ENCODE data around the gene CHRFAM7A. TPM values are rescaled to one million over a fixed set of nuclear protein-coding genes. Genes with fewer than 3 reads are reported as not detected.
"Not testable (repeated sequence)": the region's sequence is repeated elsewhere in the genome, so short reads cannot be mapped to it uniquely, and the experiment has no call there.

CHRFAM7A gene
- total RNA-seq, 1 donor from 2014 or later = 0.60 TPM

DNA sequence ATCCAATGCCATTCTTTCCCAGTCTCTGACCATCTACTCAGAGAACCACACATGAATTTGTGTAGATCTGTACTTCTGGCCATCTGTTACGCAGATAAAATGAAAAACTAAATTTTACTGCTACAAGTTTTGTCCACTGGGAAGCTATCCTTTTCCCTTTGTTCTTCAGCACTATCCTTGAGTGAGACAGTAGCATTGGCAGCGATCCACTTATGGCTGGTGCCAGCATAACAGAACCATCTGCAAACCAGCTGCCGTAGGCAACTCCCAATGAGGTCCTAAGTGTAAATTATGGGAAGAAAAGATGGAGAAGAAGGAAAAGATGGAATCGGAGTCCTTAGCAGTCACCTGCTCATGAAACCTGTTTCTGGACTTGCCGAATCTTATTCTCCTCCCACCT lies 72.3 kb downstream of the CHRFAM7A start:
- DNase-seq (ENCODE audit: low read depth in 2 of 2) = not testable (repeated sequence)

DNA sequence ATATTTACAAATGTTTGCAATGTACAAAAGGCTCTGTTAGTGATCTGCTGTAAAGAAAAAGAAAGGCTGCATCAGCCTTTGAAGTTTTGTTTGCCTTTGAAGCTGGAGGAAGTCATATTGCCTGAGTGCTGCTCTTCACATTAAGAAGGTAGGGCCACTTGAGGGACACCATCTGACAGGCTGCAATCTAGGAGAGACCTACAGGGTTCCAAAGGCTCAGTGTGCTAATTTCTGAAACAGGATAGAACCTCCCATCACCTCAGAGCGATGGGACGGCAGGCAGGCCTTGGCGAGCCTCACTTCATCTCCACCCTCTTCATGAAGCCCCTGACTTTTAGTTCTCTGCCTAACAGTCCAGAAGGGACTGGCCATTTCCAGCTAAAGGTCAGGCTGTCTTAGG lies 77.6 kb downstream of the CHRFAM7A start:
- DNase-seq (ENCODE audit: low read depth in 2 of 2) = not testable (repeated sequence)

DNA sequence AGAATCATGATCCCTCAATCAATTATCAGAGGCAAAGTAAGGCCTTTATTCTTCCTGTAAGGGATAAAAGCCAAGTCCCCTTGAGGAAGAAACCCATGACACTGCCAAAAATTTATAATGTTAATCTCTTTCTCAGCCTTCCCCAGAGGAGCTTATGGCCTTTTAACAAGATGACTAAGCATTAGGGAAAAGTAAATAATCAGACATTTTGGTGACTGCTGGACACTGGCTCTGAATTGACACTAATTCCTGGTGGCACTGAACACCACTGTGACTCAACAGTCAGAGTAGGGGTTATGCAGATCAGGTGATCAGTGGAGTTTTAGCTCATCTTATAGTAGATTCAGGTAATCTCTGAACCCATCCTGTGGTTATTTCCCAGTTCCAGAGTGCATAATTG lies 82.8 kb downstream of the CHRFAM7A start:
- not testable (repeated sequence) for DNase-seq (ENCODE audit: low read depth in 2 of 2)

Other genes starting within 250 kb of the CHRFAM7A start
- gene GOLGA8R, start 20.7 kb upstream of the CHRFAM7A start, total RNA-seq = 0.20 and 0.22 TPM in 2 replicates
- under 0.01 and 0.22 TPM in 2 replicates for gene GOLGA8Q, start 158.5 kb upstream of the CHRFAM7A start, total RNA-seq
- gene GOLGA8H, start 210.5 kb upstream of the CHRFAM7A start, total RNA-seq = 0.20 and 0.87 TPM in 2 replicates

Data from lung microvascular endothelial cell (primary cell).